WTC11 (cell line): Measurements from ENCODE around the gene MZF1. TPM values are rescaled to one million over a fixed set of nuclear protein-coding genes. Genes with fewer than 3 reads are reported as not detected.

ENCODE experiments used
- ATAC-seq: fragments of 200-7000 bp; cut with Tn5 transposase; 2 replicates; pipeline ENCODE4 v1.10.0; 2021; ENCODE audit warnings: mild to moderate bottlenecking, moderate library complexity
- CTCF ChIA-PET: fragments of 300-600 bp; sonication (Branson Sonifier 250); formaldehyde crosslinking; loops from one replicate; lab custom pipeline; 2021; ENCODE audit warnings: antibody characterized with exemption; lab: Charles Lee
- POLR2A ChIA-PET: fragments of 350-600 bp; sonication (Branson Sonifier 250); formaldehyde crosslinking; loops from one replicate; lab custom pipeline; 2021; ENCODE audit warnings: antibody characterized with exemption; lab: Charles Lee
- DNase-seq: peaks from one replicate; pipeline ENCODE4 v3.0.0; 2021; ENCODE audit warnings: low spot score
- H3K27ac Mint-ChIP-seq: 2 replicates; pipeline ENCODE4 v1.8.0; 2021; ENCODE audit warnings: mixed read lengths
- H3K27me3 Mint-ChIP-seq: 2 replicates; pipeline ENCODE4 v1.8.0; 2021; ENCODE audit warnings: low read depth, mild to moderate bottlenecking, moderate library complexity, mixed read lengths
- H3K36me3 Mint-ChIP-seq: 2 replicates; pipeline ENCODE4 v1.8.0; 2021; ENCODE audit warnings: mixed read lengths
- H3K4me1 Mint-ChIP-seq: 2 replicates; pipeline ENCODE4 v1.8.0; 2022; ENCODE audit warnings: mixed read lengths
- H3K4me3 Mint-ChIP-seq: 2 replicates; pipeline ENCODE4 v1.8.0; 2021; ENCODE audit warnings: mild to moderate bottlenecking, moderate library complexity, mixed read lengths
- H3K9me3 Mint-ChIP-seq: 2 replicates; pipeline ENCODE4 v1.8.0; 2021; ENCODE audit warnings: mixed read lengths
- CBFB ChIP-seq: sonication (generic); formaldehyde crosslinking; IDR thresholded peaks from 2 replicates; pipeline ENCODE4 v1.8.1; 2022; ENCODE audit warnings: mild to moderate bottlenecking, low read depth, missing genetic modification reagents
- CREB1 ChIP-seq: sonication (generic); formaldehyde crosslinking; IDR thresholded peaks from 2 replicates; pipeline ENCODE4 v1.8.0; 2023; ENCODE audit warnings: mild to moderate bottlenecking, missing genetic modification reagents
- ESRRA ChIP-seq: sonication (generic); formaldehyde crosslinking; IDR thresholded peaks from 2 replicates; pipeline ENCODE4 v1.8.1; 2022; ENCODE audit warnings: mild to moderate bottlenecking, missing genetic modification reagents, borderline replicate concordance
- FOXK1 ChIP-seq: sonication (generic); formaldehyde crosslinking; IDR thresholded peaks from 2 replicates; pipeline ENCODE4 v1.8.0; 2022; ENCODE audit warnings: mild to moderate bottlenecking, moderate library complexity, missing genetic modification reagents
- HMGA2 ChIP-seq: fragments of 250-450 bp; sonication (Bioruptor Pico); IDR thresholded peaks from 2 replicates; pipeline ENCODE4 v1.4.0; 2021; ENCODE audit warnings: mild to moderate bottlenecking, moderate library complexity
- IRF2 ChIP-seq: sonication (generic); formaldehyde crosslinking; IDR thresholded peaks from 2 replicates; pipeline ENCODE4 v1.8.0; 2022; ENCODE audit warnings: low read depth, missing genetic modification reagents, borderline replicate concordance
- JUN ChIP-seq: sonication (generic); formaldehyde crosslinking; IDR thresholded peaks from 2 replicates; pipeline ENCODE4 v1.8.0; 2023; ENCODE audit warnings: mild to moderate bottlenecking, missing genetic modification reagents
- KAT7 ChIP-seq: sonication (generic); formaldehyde crosslinking; IDR thresholded peaks from 2 replicates; pipeline ENCODE4 v1.8.1; 2023; ENCODE audit warnings: missing genetic modification reagents, mild to moderate bottlenecking, borderline replicate concordance
- NFYB ChIP-seq: sonication (generic); formaldehyde crosslinking; conservative IDR thresholded peaks from 2 replicates; pipeline ENCODE4 v1.8.0; 2022; ENCODE audit warnings: low read depth, missing genetic modification reagents
- ZNF317 ChIP-seq: sonication (generic); formaldehyde crosslinking; IDR thresholded peaks from 2 replicates; pipeline ENCODE4 v1.8.1; 2023; ENCODE audit warnings: low read depth, mild to moderate bottlenecking, moderate library complexity, missing genetic modification reagents, borderline replicate concordance
- ZNF671 ChIP-seq: fragments of 250-450 bp; sonication (Bioruptor Pico); IDR thresholded peaks from 2 replicates; pipeline ENCODE4 v1.8.0; 2021; ENCODE audit warnings: mild to moderate bottlenecking
- total RNA-seq: library from RNA; stranded (reverse); gene quantifications from 3 replicates; pipeline ENCODE4 v1.2.3, GENCODE V29; 2021
- TF ChIP-seq, protein P1 (sequence below): sonication (generic); formaldehyde crosslinking; conservative IDR thresholded peaks from 2 replicates; pipeline ENCODE4 v1.8.1; 2023; ENCODE audit warnings: mild to moderate bottlenecking, low read depth, missing genetic modification reagents, moderate library complexity
- TF ChIP-seq, protein P2 (sequence below): sonication (generic); formaldehyde crosslinking; IDR thresholded peaks from 2 replicates; pipeline ENCODE4 v1.8.1; 2023; ENCODE audit warnings: mild to moderate bottlenecking, missing genetic modification reagents
- TF ChIP-seq, protein P3 (sequence below): fragments of 250-450 bp; sonication (Bioruptor Pico); IDR thresholded peaks from 2 replicates; pipeline ENCODE4 v2.1.2; 2022; ENCODE audit warnings: mild to moderate bottlenecking, moderate library complexity
- TF ChIP-seq, protein P4 (sequence below): sonication (generic); formaldehyde crosslinking; IDR thresholded peaks from 2 replicates; pipeline ENCODE4 v1.8.0; 2022; ENCODE audit warnings: mild to moderate bottlenecking, missing genetic modification reagents

Gene MZF1
- total RNA-seq, 1 experiment from 2014 or later = 22.2 TPM

DNA sequence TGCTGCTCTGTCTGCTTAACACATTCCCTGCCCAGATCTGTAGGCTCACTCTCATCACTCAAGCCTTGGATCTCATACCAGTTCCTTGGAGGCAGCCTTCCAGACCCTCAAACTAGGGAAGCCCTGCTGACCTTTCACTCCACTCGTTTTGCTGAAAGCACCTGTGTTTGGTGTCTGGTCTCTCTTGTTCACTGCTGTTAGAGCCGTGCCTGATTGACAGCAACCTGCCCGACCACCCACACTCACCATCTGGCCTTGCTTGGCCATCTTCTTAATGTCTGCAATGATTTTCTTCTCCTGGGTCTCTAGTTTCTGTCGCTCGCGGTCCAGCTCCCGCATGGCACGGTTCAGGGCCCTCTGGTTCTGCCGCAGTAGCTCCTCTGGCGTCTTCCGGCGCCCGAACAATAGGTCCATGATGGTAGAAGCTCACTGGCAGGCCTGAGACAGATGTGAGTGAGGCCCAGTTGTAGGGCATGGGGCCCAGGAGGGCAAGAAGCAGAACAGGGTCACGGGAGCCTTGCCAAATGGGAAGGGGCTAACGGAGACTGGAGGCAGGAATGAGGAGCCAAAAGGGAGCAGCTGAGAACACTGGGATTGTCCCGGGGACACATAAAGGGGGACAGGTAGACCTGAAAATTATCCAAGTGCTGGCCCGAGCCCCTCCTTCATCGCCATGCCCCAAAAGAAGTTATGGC, 19.2 kb downstream of the MZF1 start:
- H3K4me1 Mint-ChIP-seq = peaks cover 33% of the 10 kb centered on the region
- ATAC-seq = no peak
- peaks cover 54% of the 10 kb centered on the region for H3K36me3 Mint-ChIP-seq

DNA sequence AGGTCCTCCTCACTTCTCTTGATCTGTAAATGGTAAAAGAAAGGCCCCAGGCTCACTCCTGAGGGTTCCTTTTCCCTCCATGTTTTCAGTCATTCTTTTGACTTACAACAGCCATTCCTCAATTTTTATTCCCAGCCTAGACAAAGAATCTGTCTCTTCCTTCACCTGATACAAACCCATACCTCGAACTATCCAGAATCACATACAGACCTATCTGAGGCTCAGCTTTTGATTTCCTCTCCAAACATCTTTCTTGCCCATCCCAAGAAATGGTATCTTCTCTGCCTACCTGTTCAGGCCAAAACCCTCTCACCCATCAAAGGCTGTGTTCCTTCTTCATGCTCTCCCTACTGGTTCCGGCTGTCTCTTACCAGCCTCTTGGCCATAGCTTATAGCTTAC, 20.5 kb downstream of the MZF1 start:
- DNase-seq (no peak), ATAC-seq (no peak)
- H3K4me3 Mint-ChIP-seq = no peak overlapping the region
- H3K9me3 Mint-ChIP-seq = no peaks in the 10 kb centered on the region
- TF ChIP-seq, protein P1, sequence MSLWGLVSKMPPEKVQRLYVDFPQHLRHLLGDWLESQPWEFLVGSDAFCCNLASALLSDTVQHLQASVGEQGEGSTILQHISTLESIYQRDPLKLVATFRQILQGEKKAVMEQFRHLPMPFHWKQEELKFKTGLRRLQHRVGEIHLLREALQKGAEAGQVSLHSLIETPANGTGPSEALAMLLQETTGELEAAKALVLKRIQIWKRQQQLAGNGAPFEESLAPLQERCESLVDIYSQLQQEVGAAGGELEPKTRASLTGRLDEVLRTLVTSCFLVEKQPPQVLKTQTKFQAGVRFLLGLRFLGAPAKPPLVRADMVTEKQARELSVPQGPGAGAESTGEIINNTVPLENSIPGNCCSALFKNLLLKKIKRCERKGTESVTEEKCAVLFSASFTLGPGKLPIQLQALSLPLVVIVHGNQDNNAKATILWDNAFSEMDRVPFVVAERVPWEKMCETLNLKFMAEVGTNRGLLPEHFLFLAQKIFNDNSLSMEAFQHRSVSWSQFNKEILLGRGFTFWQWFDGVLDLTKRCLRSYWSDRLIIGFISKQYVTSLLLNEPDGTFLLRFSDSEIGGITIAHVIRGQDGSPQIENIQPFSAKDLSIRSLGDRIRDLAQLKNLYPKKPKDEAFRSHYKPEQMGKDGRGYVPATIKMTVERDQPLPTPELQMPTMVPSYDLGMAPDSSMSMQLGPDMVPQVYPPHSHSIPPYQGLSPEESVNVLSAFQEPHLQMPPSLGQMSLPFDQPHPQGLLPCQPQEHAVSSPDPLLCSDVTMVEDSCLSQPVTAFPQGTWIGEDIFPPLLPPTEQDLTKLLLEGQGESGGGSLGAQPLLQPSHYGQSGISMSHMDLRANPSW (CRISPR knock-in tag) = no peak
- no peak for TF ChIP-seq NFYB
- no peak for TF ChIP-seq HMGA2 (CRISPR knock-in tag)
- TF ChIP-seq ZNF317 (CRISPR knock-in tag) = no peak
- no peak for TF ChIP-seq CBFB
- TF ChIP-seq, protein P2, sequence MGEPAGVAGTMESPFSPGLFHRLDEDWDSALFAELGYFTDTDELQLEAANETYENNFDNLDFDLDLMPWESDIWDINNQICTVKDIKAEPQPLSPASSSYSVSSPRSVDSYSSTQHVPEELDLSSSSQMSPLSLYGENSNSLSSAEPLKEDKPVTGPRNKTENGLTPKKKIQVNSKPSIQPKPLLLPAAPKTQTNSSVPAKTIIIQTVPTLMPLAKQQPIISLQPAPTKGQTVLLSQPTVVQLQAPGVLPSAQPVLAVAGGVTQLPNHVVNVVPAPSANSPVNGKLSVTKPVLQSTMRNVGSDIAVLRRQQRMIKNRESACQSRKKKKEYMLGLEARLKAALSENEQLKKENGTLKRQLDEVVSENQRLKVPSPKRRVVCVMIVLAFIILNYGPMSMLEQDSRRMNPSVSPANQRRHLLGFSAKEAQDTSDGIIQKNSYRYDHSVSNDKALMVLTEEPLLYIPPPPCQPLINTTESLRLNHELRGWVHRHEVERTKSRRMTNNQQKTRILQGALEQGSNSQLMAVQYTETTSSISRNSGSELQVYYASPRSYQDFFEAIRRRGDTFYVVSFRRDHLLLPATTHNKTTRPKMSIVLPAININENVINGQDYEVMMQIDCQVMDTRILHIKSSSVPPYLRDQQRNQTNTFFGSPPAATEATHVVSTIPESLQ (CRISPR knock-in tag) = no peak
- no peak for TF ChIP-seq FOXK1 (CRISPR knock-in tag)
- TF ChIP-seq KAT7 (CRISPR knock-in tag) = no peak
- TF ChIP-seq, all 79 proteins: peak for 0
- ChIA-PET POLR2A (interaction anchor here (3.2 to 3.8 kb wide), 2 partner anchors 8 to 33 kb away, joined by 30 to 34 read pairs; partner anchors contain the start of genes TRIM28 and ZBTB45), CTCF (interaction anchor here (2.9 to 3.4 kb wide), 2 partner anchors 33 to 39 kb away, joined by 28 to 38 read pairs; partner anchors contain the start of gene ZBTB45)
- H3K27ac Mint-ChIP-seq = no peak overlapping the region
- peaks cover 66% of the 10 kb centered on the region for H3K36me3 Mint-ChIP-seq
- peaks cover 30% of the 10 kb centered on the region for H3K4me1 Mint-ChIP-seq
- no peaks in the 10 kb centered on the region; the same call in 1 of the 2 replicates for H3K27me3 Mint-ChIP-seq

More for the DNA sequence above, 19.2 kb downstream of the MZF1 start:
- CTCF ChIA-PET = interaction anchor here (2.4 to 3.4 kb wide), 3 partner anchors 28 to 40 kb away, joined by 10 to 38 read pairs (median 28); partner anchors contain the start of gene ZBTB45
- H3K9me3 Mint-ChIP-seq = no peaks in the 10 kb centered on the region
- peaks cover 2% of the 10 kb centered on the region; the same call in 1 of the 2 replicates for H3K27me3 Mint-ChIP-seq
- TF ChIP-seq CREB1 (CRISPR knock-in tag) = 0 out of 2 replicates have a peak, but pooled peaks have one; percentile 24
- peak; percentile 80 for TF ChIP-seq ZNF671 (CRISPR knock-in tag)
- no peak for TF ChIP-seq ESRRA (CRISPR knock-in tag)
- TF ChIP-seq, protein P3, sequence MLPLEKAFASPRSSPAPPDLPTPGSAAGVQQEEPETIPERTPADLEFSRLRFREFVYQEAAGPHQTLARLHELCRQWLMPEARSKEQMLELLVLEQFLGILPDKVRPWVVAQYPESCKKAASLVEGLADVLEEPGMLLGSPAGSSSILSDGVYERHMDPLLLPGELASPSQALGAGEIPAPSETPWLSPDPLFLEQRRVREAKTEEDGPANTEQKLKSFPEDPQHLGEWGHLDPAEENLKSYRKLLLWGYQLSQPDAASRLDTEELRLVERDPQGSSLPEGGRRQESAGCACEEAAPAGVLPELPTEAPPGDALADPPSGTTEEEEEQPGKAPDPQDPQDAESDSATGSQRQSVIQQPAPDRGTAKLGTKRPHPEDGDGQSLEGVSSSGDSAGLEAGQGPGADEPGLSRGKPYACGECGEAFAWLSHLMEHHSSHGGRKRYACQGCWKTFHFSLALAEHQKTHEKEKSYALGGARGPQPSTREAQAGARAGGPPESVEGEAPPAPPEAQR = no peak
- TF ChIP-seq IRF2 (CRISPR knock-in tag) = no peak
- TF ChIP-seq NFYB = no peak
- TF ChIP-seq, protein P4, sequence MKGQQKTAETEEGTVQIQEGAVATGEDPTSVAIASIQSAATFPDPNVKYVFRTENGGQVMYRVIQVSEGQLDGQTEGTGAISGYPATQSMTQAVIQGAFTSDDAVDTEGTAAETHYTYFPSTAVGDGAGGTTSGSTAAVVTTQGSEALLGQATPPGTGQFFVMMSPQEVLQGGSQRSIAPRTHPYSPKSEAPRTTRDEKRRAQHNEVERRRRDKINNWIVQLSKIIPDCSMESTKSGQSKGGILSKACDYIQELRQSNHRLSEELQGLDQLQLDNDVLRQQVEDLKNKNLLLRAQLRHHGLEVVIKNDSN (CRISPR knock-in tag) = no peak
- TF ChIP-seq JUN = 0 out of 2 replicates have a peak, but pooled peaks have one; percentile 19
- H3K4me3 Mint-ChIP-seq = peak overlapping the region; percentile 91
- no peak for DNase-seq
- POLR2A ChIA-PET = interaction anchor here (0.6 to 3.8 kb wide), 6 partner anchors 8 to 55 kb away, joined by 3 to 34 read pairs (median 4); partner anchors contain the start of genes TRIM28 and ZBTB45
- H3K27ac Mint-ChIP-seq = peak overlapping the region; percentile 88
